Mesenchymal stem cell (in vitro differentiated cells and primary cell): ENCODE data around the gene VCAN.
"Not testable (repeated sequence)": the region's sequence is repeated elsewhere in the genome, so short reads cannot be mapped to it uniquely, and the experiment has no call there.

Experiments
- DNase-seq: peaks from one replicate; pipeline ENCODE4 v3.0.0-alpha.2; 2013
- H2AFZ ChIP-seq: one replicate; pipeline ENCODE4 v1.6.1; 2013; ENCODE audit warnings: low read depth, mild to moderate bottlenecking, control low read depth, inconsistent platforms, low read length, moderate library complexity
- H2AK5ac ChIP-seq: 2 replicates; pipeline ENCODE4 v1.6.1; 2013; ENCODE audit warnings: low read length, moderate library complexity, mild to moderate bottlenecking, inconsistent platforms; ENCODE audit not compliant: severe bottlenecking
- H2BK120ac ChIP-seq: one replicate; pipeline ENCODE4 v1.6.1; 2013; ENCODE audit warnings: low read depth, mild to moderate bottlenecking, inconsistent platforms, low read length, moderate library complexity
- H2BK12ac ChIP-seq, 2 experiments: one replicate each; pipeline ENCODE4 v1.6.1; 2013; ENCODE audit warnings: inconsistent platforms in 2 of 2, low read length in 2 of 2, mild to moderate bottlenecking in 2 of 2, moderate library complexity in 2 of 2, control low read depth in 1 of 2
- H2BK15ac ChIP-seq: one replicate; pipeline ENCODE4 v1.6.1; 2013; ENCODE audit warnings: mild to moderate bottlenecking, low read depth, inconsistent platforms; ENCODE audit not compliant: poor library complexity, severe bottlenecking
- H2BK5ac ChIP-seq: 2 replicates; pipeline ENCODE4 v1.6.1; 2013; ENCODE audit warnings: low read depth, mild to moderate bottlenecking, low read length, control low read depth, inconsistent platforms; ENCODE audit not compliant: poor library complexity, severe bottlenecking
- H3K14ac ChIP-seq, 2 experiments: one replicate each; pipeline ENCODE4 v1.6.1; 2013; ENCODE audit warnings: inconsistent platforms in 2 of 2, low read length in 2 of 2, control low read depth in 1 of 2, mild to moderate bottlenecking in 1 of 2, moderate library complexity in 1 of 2
- H3K18ac ChIP-seq, 2 experiments: one replicate each; pipeline ENCODE4 v1.6.1; 2013; ENCODE audit warnings: inconsistent platforms in 2 of 2, low read length in 2 of 2, control low read depth in 1 of 2, low read depth in 1 of 2, mild to moderate bottlenecking in 1 of 2
- H3K23ac ChIP-seq, 2 experiments: one replicate each; pipeline ENCODE4 v1.6.1; 2013; ENCODE audit warnings: inconsistent platforms in 2 of 2, low read length in 2 of 2, mild to moderate bottlenecking in 2 of 2, moderate library complexity in 2 of 2, control low read depth in 1 of 2
- H3K27ac ChIP-seq: 2 replicates; pipeline ENCODE4 v1.5.1; 2013; ENCODE audit warnings: mild to moderate bottlenecking, moderate library complexity, low read length, control low read depth, inconsistent platforms; ENCODE audit not compliant: poor library complexity, severe bottlenecking
- H3K27me3 ChIP-seq, 2 experiments: 2 replicates each; pipeline versions ENCODE4 v1.6.1 to v1.7.0; 2013; ENCODE audit warnings: low read length in 2 of 2, mild to moderate bottlenecking in 2 of 2, moderate library complexity in 2 of 2, control low read depth in 1 of 2, inconsistent platforms in 1 of 2; ENCODE audit not compliant: control insufficient read depth in 1 of 2, insufficient read depth in 1 of 2
- H3K36me3 ChIP-seq, 2 experiments: 2 replicates each; pipeline versions ENCODE4 v1.6.1 to v1.7.0; 2013; ENCODE audit warnings: low read length in 2 of 2, control low read depth in 1 of 2, inconsistent platforms in 1 of 2, low read depth in 1 of 2, mild to moderate bottlenecking in 1 of 2; ENCODE audit not compliant: insufficient read depth in 2 of 2, control insufficient read depth in 1 of 2
- H3K4ac ChIP-seq, 2 experiments: one replicate each; pipeline ENCODE4 v1.6.1; 2013; ENCODE audit warnings: inconsistent platforms in 2 of 2, low read length in 2 of 2, mild to moderate bottlenecking in 2 of 2, moderate library complexity in 2 of 2, control low read depth in 1 of 2, low read depth in 1 of 2
- H3K4me1 ChIP-seq: 2 replicates; pipeline ENCODE4 v1.6.1; 2013; ENCODE audit warnings: low read depth, low read length, control low read depth; ENCODE audit not compliant: control insufficient read depth, insufficient read depth
- H3K4me2 ChIP-seq: 2 replicates; pipeline ENCODE4 v1.6.1; 2013; ENCODE audit warnings: low read length, mild to moderate bottlenecking, inconsistent platforms; ENCODE audit not compliant: poor library complexity, severe bottlenecking
- H3K4me3 ChIP-seq, 2 experiments: 2 replicates each; pipeline versions ENCODE4 v1.5.1 to v1.7.0; 2013; ENCODE audit warnings: low read length in 2 of 2, mild to moderate bottlenecking in 2 of 2, control low read depth in 1 of 2, low read depth in 1 of 2; ENCODE audit not compliant: insufficient read depth in 1 of 2
- H3K79me1 ChIP-seq: replicated peaks from 2 replicates; pipeline ENCODE4 v1.6.1; 2013; ENCODE audit warnings: mild to moderate bottlenecking, control low read depth, low read length, inconsistent platforms; ENCODE audit not compliant: poor library complexity, severe bottlenecking
- H3K9ac ChIP-seq: 2 replicates; pipeline ENCODE4 v1.7.0; 2013; ENCODE audit warnings: mild to moderate bottlenecking, low read length, moderate library complexity
- H3K9me3 ChIP-seq: 2 replicates; pipeline ENCODE4 v1.7.0; 2013; ENCODE audit warnings: mild to moderate bottlenecking, low read length; ENCODE audit not compliant: control insufficient read depth
- H4K8ac ChIP-seq: one replicate; pipeline ENCODE4 v1.6.1; 2013; ENCODE audit warnings: inconsistent platforms, mild to moderate bottlenecking, low read length, moderate library complexity
- H4K91ac ChIP-seq: one replicate; pipeline ENCODE4 v1.6.1; 2013; ENCODE audit warnings: mild to moderate bottlenecking, low read length, inconsistent platforms
- WGBS: methylation state at CpG from one replicate; pipeline ENCODE4 v1.1.7; 2013; ENCODE audit warnings: mixed read lengths; 5-methylcytosine and 5-hydroxymethylcytosine counted together

Gene VCAN

GRCh38 chr5:83436276-83436675, 35.3 kb upstream of the VCAN start:
- Histone ChIP-seq H3K4me2 (no peak overlapping the region), H2AFZ (no peak overlapping the region), H3K4ac (no peak overlapping the region), H4K8ac (no peak overlapping the region), H3K4me1 (peaks cover 2% of the 10 kb centered on the region), H3K9me3 (no peaks in the 10 kb centered on the region), H3K4me3 (no peak overlapping the region), H3K36me3 (no peaks in the 10 kb centered on the region), H2AK5ac (no peak overlapping the region), H4K91ac (no peak overlapping the region), H3K27ac (no peak overlapping the region), H2BK15ac (no peak overlapping the region), H2BK120ac (no peak overlapping the region), H2BK5ac (no peak overlapping the region), H3K18ac (no peak overlapping the region), H3K79me1 (no peaks in the 10 kb centered on the region), H3K9ac (no peak overlapping the region), H2BK12ac (no peak overlapping the region), H3K14ac (no peak overlapping the region), H3K23ac (no peak overlapping the region), H3K27me3 (no peaks in the 10 kb centered on the region)
- 92% methylated on average over 6 of the region's 6 CpGs for WGBS
- DNase-seq, result no peak

DNA sequence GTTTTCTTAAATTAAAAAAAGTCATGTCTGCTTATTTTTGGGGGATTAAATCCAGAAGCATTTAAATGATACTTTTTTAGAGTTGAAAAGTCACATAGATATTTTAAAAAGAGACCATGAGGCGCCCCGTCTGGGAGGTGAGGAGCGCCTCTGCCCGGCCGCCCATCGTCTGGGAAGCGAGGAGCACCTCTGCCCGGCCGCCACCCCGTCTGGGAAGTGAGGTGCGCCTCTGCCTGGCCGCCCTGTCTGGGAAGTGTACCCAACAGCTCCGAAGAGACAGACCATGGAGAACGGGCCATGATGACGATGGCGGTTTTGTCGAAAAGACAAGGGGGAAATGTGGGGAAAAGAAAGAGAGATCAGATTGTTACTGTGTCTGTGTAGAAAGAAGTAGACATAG, 33.8 kb upstream of the VCAN start:
- not testable (repeated sequence) for H3K9ac ChIP-seq

DNA sequence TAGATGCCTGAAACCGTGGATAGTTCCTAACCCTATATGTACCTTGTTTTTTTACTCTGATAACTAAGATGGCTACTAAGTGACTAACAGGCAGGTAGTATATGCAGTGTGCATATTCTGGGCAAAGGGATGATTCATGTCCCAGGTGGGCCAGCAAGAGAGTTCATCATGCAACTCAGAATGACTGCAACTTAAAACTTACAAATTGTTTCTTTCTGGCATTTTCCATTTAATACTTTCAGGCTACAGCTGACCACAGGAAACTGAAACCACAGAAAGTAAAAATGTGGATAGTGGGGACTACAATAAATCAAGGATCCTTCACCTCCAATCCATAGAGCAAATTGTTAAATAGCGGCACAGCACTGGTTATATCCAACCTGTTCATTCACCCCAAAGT, 30.7 kb upstream of the VCAN start:
- 100% methylated on average over 1 of the region's 2 CpGs for whole genome bisulfite sequencing
- Histone ChIP-seq H3K23ac (no peak overlapping the region), H3K18ac (no peak overlapping the region)

More for the DNA sequence above, 33.8 kb upstream of the VCAN start:
- WGBS, result 98% methylated on average over 12 of the region's 17 CpGs
- not testable (repeated sequence) for H2BK15ac ChIP-seq, H3K14ac ChIP-seq, H2AK5ac ChIP-seq, H3K27ac ChIP-seq, H2AFZ ChIP-seq, H2BK5ac ChIP-seq, H3K4me2 ChIP-seq, H3K9me3 ChIP-seq, H3K4me3 ChIP-seq, H3K4me1 ChIP-seq, H4K91ac ChIP-seq, H3K18ac ChIP-seq, H3K79me1 ChIP-seq, H3K36me3 ChIP-seq, DNase-seq, H3K23ac ChIP-seq, H3K27me3 ChIP-seq, H4K8ac ChIP-seq, H3K4ac ChIP-seq, H2BK120ac ChIP-seq, H2BK12ac ChIP-seq

DNA sequence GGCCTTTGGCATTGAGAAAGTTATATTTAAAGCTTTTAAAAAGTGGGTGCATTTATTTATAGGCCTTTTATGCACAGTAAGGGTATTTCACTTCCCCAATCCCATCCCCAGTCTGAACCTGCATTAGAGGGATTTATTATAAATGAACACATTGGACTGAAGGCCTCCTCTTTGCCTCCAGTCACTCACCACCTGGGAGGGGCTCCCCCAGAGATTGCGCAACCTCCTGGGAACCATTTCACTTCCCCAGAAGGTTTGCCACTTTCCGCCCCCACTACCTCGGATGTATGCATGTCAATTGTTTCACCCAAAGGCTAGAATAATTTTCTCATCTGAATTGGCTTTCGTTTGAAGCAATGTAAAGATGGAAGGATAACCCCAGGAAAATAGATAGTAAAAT, 29.8 kb upstream of the VCAN start:
- Histone ChIP-seq H3K27ac (no peak overlapping the region), H3K14ac (no peak overlapping the region)
- no peak for DNase-seq

More for the DNA sequence above, 30.7 kb upstream of the VCAN start:
- Histone ChIP-seq H2BK15ac (no peak overlapping the region), H3K9me3 (no peaks in the 10 kb centered on the region), H3K4ac (no peak overlapping the region), H2AFZ (no peak overlapping the region), H3K36me3 (no peaks in the 10 kb centered on the region), H3K27ac (no peak overlapping the region), H3K4me2 (no peak overlapping the region), H3K4me3 (no peak overlapping the region), H4K8ac (no peak overlapping the region), H3K4me1 (peaks cover 2% of the 10 kb centered on the region), H3K79me1 (no peaks in the 10 kb centered on the region), H2BK5ac (no peak overlapping the region), H2AK5ac (no peak overlapping the region), H3K9ac (no peak overlapping the region), H2BK120ac (no peak overlapping the region), H3K14ac (no peak overlapping the region), H4K91ac (no peak overlapping the region), H3K27me3 (no peaks in the 10 kb centered on the region), H2BK12ac (no peak overlapping the region)
- peak; percentile 23 for DNase-seq

More for the DNA sequence above, 29.8 kb upstream of the VCAN start:
- 100% methylated on average over 1 of the region's 4 CpGs for WGBS
- no peaks in the 10 kb centered on the region for H3K9me3 ChIP-seq
- no peak overlapping the region for H2BK5ac ChIP-seq
- H3K4ac ChIP-seq, result no peak overlapping the region
- no peak overlapping the region for H3K18ac ChIP-seq
- no peak overlapping the region for H4K91ac ChIP-seq
- H3K23ac ChIP-seq, result no peak overlapping the region
- H2AFZ ChIP-seq, result no peak overlapping the region
- peaks cover 2% of the 10 kb centered on the region for H3K4me1 ChIP-seq
- no peak overlapping the region for H2BK120ac ChIP-seq
- no peak overlapping the region for H2AK5ac ChIP-seq
- H4K8ac ChIP-seq, result no peak overlapping the region
- no peak overlapping the region for H3K4me2 ChIP-seq
- no peak overlapping the region for H2BK15ac ChIP-seq
- H2BK12ac ChIP-seq, result no peak overlapping the region
- no peaks in the 10 kb centered on the region for H3K79me1 ChIP-seq
- H3K27me3 ChIP-seq, result no peaks in the 10 kb centered on the region
- H3K4me3 ChIP-seq, result no peak overlapping the region
- no peak overlapping the region for H3K9ac ChIP-seq
- no peaks in the 10 kb centered on the region for H3K36me3 ChIP-seq
